Endometrium (tissue), 2 donors: Measurements from ENCODE around the gene CBFA2T3.

Experiments used
- FAIRE-seq: peaks from 2 replicates; lab custom pipeline; 2012; peaks lifted over from hg19 to GRCh38; lab: Jason Lieb, UNC
- donor health status: control.
- donor health status: control.

CBFA2T3 gene

DNA sequence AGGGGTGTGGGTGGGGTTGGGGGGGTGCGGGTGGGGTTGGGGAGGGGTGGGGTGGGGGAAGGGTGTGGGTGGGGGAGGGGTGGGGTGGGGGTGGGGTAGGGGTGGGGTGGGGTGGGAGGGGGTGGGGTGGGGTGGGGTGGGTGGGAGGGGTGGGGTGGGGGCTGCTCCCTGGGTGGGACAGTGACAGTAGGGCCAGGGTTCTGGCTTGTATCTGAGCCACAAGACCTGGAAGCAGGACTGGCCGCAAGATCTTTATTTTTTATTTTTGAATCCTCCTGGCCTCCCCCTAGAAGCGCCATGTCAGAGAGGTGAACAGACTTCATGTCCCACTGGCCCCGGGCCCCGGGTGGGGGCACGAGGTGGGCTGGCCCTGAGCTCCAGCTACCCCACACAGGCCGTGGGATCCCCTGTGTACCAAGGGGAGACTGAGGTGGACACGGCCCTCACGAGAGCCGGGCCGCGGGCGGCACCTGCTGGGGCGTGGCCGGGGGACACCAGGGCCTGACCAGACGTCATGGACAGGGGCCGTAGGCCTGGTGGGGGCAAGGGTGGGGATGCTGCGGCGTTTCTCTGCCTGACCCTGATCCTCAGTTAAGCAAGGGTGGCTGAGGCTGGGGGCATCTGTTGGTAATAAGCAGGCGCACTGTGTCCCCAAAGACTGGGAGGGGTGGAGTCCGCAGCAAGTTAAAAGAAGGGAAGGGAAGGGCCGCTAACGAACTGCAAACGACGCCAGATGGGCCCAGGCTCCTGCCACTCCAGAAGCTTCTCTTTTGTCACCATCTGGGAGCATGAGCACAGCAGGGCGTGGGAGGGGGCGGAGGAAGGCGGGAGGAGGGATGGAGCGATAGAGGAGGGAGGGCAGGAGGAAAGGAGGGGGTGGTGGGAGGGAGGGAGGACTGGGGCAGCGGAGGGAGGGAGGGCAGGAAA, 88.3 kb downstream of the CBFA2T3 start:
- FAIRE-seq: no peak

DNA sequence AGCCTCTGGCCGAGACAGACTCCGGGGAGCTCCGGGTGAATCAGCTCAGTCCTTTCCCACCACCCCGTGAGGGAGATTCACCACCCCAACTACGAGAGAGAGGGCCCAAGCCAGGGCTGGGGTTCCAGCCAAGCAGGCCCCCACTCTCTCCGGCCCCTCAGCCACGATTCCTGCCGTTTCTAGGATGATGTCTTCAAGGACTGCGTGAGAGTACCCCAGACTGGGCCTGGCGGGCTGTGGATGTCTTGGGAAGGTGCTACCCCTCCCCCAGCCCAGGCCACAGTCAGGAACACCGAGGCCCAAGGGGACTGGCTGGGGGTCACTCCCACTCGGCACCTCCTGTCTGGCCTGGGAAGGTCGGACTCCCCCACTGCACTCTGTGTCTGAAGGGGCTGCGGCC, 89.0 kb downstream of the CBFA2T3 start:
- no peak for FAIRE-seq

DNA sequence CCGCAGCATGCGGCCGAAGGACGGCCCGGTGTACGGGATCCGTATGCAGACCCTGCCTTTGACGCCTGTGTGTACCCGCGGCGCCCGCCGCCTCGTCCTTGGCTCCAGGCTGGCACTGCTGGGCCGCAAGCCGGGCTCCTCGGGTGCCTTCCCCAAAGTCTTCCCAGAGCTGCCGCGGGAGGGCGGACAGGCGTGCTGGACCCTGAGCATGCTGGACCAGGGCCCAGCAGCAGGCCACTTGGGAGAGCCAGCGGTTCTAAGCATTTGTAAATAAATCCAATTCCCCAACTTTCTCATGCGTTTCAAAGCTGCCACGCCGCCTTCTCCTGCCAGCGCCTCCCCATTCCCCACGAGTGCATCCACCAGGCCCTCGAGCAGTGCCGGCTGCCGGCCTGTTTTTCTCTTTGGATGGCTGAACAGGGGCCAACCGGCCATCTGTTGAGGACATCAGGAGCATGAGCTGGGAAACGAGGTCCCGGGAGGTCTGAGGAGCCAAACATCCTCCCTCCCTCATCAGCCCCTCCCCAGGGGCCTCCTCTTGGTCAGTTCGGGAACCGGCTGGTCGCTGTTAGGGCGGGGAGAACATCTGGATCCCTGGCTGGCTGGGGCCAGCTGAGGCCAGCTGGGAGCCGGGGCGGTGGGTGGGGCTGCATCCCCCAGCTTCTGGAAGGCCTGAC, 90.0 kb downstream of the CBFA2T3 start:
- no peak for FAIRE-seq

DNA sequence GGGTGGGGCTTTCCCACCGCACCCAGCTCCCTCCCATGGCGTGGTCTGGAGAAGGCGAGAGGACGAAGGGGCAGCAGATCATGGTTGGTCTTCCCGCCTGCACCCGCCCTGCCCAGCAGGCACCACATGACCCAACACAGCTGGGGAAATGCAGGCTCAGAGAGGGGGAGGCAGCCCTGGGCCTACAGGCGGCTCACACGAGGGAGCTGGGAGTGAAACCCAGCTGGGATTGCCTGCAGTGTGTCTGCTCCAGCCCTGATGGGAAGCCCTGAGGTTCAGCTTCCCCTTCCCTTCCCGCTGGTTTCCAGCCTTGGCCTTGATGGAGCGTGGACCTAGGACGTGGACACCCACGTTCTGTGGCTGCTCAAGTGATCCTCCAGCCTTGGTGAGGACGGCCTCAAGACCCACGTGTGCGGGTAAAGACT, 90.6 kb downstream of the CBFA2T3 start:
- FAIRE-seq: no peak

DNA sequence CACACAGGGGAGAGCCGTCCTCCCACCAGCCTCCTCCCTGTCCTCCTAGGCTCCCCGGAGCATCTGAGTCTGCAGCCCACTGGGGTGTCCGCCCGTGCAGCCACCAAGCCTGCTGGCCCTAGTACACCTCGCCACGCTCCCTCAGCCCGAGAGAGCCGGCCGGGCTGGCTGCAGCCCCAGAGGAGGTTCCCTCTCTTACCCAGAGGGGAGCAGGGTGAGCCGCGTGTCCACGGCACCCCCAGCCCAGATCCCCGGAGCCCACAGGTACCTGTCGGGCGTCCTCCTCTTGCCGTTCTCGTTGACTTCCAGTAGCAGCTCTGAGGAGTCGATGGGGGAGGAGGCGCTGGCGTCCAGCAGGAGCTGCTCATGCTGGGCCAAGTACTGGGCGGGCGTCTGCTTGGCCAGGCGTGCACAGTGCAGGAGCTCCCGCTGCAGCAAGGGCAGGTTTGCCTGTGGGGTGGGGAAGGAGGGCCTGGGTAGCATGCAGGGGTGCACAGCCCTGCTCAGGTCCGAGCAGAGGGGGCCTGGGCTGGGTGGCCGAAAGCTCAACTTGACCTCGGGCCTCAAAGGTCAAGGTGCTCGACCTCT, 91.2 kb downstream of the CBFA2T3 start:
- FAIRE-seq: no peak

DNA sequence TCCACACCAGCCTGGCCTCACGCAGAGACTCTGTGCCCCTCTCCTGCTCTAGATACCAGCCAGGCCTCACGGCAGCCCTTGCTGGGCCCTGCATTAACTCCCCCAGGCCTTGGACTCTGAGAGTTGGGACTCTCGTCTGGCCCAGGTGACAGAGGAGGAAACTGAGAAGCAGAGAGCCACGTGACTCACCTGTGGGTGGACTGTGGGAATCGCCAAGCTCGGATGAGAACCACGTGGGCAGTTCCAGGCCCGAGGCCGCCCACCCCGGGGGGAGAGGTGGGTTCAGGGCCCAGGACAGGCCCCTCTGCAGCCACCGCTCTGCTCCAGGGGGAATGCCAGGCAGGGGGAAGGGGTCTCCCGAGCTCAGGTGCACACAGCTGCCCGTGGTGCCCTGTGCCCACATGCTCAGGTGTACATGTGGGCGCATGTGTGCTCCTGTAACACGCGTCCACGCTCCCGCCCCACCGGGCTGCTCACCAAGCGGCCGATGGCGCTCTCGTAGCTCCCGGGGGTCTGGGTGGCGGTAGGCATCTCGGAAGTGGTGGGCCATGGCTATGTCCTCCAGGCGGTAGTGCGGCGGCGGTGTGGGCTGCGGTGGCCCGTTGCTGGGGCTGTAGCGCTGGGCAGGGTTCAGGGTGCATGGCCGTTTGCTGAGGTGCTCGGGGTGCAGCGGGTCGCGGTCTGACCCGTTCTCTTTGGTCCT, 92.3 kb downstream of the CBFA2T3 start:
- no peak for FAIRE-seq

DNA sequence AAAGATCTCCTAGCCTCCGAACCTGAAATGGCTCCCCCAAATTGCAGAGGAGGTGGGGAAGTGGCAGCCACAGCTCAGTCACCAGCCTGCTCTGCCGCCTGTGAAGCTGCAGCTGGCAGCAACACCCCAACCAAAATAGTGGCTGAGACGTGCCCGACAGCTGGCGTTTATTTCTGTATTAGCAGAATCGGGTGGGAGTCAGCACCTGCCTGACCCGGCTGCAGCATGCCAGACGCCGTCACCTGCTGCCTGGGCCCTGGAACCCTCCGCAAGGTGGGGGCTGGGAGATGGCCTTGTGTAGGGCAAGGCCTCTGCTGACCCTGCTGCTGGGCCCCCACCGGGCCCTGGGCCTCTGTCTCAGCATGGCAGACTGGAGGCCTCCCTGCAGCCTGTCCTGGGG, 93.1 kb downstream of the CBFA2T3 start:
- FAIRE-seq: no peak

DNA sequence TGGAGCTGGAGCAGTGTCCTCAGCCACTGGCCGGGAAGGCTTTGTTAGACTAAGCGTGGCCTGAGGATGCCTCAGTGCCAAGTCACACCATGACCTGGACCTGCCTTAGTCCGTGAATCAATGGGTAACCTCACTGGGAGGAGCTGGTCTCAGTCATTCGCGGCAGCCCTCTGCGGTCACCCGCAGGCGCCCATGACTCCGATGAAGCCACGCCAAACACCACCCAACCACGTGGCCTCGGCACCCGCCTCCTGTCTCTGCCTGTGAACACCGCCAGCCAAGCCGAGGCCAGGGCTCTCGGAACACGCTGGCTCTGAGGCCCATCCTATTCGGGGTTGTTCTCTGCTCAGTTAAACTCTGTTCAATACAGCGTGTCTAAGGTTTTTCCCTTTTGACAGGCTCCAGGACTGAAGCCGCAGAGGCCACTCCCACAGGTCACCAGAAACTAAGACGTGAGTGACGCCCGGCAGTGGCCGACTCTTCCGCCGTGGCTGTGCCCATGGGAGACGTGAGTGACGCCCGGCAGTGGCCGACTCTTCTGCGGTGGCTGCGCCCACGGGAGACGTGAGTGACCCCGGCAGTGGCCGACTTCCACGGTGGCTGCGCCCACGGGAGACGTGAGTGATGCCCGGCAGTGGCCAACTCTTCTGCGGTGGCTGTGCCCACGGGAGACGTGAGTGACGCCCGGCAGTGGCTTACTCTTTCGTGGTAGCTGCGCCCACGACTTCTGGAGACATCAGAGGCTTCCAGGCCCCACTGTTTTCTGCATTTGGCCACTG, 93.7 kb downstream of the CBFA2T3 start:
- FAIRE-seq: no peak

DNA sequence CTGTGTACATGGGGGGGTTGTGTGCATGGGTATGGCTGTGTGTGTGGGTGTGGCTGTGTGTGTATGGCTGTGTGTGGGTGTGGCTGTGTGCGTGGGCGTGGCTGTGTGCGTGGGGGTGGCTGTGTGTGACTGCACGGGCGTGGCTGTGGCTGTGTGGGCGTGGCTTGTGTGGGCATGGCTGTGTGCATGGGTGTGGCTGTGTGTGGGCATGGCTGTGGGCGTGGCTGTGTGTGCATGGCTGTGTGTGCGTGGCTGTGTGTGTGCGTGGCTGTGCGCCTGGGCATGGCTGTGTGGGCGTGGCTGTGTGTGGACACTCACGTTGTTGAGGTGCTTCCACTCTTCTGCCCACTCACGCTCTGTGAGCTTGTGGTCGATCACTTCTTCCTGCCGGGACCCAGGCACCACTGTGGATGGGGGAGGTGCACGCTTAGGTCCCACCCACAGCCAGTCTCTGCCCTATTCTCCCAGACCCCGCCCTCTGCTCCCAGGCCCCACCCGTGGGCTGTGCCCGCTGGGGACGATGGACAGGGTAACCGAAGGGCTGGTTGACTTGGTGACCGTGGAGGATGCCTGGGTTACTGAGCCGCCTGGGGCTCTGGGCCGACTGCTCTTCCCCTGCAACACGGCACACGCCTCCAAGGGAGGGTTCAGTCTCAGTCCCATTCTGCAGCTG, 94.5 kb downstream of the CBFA2T3 start:
- FAIRE-seq: no peak

DNA sequence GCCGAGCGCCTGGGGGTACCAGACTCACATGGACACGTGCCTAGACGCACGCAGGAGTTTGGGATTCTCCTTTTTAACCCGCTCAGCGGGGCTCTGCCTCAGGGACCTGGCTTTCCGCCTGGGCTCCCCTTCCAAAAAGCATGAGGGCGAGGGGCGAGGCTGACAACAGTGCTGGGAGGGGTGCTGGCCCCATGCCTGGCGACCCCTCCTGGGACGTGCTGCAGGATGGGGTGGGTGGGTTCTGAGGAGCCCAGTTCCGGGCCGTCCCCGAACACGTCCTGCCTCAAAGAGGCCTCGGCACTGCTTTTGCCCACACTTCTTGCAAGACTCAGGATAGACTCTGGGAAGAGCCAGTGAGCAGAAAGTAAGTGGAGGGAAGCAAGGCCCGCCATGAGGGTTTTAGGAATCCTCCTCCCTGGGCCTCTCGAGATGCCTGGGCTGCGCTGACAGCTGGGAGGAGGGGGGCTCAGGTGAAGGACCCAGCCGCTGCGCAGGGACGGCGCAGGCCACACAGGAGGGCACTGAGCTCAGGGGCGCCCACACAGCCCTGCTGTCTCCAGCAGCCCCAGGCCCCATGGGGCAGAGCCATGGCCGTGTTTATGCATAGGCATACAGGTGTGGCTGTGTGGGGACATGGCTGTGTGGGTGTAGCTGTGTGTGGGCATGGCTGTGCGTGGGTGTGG, 95.2 kb downstream of the CBFA2T3 start:
- no peak for FAIRE-seq

DNA sequence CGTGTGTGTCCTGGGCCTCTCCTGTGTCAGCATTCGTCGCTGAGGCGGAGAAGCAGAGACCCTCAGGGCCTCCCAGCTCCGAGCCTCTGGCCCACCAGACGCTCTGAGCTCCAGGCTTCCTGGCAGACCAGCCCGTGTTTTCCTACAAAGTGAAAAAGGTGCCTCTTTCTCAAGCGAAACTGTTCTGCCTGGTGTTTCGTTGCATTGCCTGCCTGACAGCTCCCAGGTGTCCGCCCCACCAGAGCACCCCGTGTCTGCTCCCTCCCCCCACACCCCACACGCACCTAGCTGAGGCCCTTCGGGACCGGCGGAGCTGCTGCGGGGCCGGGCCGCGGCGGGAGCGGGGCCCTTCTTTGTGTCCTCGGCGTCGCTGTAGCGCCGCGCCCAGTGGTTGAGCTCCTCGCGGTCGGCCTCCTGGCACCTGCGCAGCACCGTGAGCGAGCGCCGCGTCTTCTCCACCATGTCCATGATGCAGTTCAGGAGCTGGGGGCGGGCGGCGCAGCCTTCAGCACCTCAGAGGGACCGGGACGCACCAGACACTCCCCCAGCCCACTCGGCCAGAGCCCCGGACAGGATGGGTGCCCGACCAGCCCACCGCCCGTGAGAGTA, 95.9 kb downstream of the CBFA2T3 start:
- FAIRE-seq: no peak

DNA sequence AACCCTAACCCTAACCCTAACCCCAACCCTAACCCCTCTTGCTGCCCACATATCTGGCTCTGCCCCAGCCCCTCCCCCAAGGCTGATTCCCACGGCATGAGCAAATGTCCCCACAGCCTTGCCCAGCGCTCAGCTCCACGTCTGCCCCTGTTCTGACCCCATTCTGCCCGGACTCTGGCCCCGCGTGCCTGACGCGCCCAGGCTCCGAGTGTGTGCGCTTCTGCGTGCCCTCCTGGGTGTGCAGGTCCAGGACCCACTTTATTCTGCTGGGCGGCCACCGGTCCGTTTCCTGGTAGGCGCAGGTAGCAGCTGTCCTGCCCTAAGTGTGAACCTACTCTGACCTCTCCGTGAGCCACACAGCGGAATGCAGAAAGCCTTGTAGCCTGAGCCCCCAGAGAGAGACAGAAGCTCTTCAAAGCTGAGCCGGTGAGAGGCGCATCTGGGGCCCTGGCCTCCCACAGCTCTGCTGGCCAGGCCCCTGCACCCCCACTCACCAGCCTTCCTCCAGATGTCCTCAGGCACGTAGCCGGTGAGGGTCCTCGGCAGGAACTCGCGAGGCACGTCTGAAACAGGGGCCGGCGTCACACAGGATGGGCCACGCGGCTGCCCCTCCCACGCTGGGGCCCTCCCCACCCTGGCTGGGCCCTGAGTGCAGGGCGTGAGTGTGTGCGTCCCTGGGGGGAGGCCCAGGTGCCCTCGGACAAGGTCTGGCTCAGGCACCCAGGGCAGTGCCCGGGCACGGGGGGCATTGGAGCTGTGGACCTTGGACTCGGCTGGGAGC, 96.6 kb downstream of the CBFA2T3 start:
- FAIRE-seq: no peak

DNA sequence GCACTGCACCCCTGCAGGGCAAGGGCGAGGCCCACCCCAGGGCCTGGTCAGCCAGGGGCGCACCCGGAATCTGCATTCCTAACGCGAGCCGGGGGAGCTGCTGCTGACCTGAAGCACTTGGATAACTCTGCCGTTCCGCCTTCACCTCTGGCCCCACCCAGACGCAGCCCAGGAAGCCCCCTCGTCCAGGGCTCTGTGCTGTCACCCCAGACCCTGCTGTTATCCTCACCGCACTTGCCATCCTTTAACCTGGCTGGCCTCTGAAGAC, 97.3 kb downstream of the CBFA2T3 start:
- FAIRE-seq: no peak

DNA sequence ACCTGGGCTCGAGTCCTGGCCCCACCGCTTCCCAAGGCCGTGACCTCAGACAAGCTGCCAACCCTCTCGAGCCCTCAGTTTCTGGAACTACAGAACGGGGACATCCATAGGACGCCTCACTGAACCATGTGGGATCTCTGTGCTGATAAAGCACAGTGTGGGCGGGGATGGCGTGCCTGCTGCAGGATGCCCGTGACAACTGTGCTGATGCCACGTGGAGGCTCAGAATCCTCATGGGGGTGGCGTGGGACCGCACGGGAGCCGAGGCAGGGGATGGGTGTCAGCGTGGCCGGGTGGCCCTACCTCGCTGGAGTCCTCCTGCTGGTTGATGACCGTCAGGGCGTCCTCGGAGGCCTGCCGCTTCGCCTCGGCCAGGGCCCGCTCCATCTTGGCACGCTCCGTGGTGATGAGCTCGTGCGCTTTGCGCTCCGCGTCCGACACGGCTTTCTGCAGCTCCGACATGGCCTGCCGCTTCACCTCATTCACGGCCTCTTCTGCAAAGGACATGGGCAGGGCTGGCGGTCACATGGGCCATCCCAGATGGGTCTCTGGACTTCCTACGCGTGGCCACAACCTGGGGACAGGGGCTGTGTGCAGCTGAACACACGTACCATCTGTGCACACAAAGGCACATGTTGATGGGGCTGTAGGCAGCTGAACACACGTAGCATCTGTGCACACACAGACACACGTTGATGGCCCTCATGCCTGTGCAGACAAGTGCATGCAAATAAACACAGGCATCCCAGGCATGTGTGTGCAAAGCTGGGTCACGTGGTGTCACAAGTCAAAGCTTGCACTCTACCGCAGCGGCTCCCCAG, 97.8 kb downstream of the CBFA2T3 start:
- FAIRE-seq: no peak

DNA sequence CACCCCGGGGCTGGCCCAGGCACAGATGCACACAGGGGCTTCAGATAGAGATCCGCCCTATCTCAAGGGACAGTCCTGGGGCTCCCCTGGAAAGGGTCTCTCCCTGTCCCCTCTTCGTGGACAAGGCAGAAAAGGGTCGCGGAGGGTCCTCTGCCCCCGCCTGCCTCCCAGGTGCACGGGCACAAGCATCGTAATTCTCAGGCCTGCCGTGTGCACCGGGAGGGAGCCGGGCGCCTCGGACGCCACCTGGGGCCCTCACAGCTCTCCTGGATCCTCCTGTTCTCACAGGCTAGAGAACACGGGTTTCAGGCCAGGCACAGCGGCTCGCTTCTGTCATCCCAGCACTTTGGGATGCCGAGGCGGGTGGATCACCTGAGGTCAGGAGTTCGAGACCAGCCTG, 98.7 kb downstream of the CBFA2T3 start:
- FAIRE-seq: no peak

DNA sequence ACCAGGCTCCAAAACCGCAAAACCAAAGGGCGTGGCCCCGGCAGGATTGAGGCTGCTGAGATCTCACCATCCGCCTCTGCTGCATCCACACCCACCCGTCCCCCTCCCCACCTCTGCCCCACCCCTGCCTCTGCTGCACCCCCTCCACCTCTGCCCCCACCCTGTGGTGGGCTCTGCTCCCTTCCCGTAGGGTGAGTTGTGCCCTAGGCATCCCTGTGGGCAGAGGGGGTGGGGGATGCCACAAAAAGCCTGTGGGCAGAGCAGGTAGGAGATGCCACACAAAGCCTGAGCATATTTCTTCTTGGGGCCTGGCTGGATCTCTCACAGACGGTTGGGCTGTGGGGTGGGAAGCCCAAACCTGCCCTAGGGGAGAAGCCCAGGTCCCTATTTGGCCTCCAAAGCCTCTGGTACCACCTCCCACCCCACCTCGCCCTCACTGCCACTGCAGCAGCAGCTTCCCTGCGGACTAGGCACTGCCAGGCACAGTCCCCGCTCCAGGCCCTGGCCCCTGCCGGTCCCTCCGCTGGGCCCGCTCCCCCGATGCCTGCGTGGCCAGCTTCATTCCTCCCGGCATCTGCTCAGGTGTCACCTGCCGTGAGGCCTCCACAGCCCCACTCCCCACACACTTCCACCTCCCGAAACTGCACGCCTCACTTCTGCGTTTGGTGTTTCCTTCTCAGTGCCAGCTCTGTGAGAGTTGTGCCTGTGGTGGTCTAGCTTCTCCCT, 99.3 kb downstream of the CBFA2T3 start:
- no peak for FAIRE-seq

DNA sequence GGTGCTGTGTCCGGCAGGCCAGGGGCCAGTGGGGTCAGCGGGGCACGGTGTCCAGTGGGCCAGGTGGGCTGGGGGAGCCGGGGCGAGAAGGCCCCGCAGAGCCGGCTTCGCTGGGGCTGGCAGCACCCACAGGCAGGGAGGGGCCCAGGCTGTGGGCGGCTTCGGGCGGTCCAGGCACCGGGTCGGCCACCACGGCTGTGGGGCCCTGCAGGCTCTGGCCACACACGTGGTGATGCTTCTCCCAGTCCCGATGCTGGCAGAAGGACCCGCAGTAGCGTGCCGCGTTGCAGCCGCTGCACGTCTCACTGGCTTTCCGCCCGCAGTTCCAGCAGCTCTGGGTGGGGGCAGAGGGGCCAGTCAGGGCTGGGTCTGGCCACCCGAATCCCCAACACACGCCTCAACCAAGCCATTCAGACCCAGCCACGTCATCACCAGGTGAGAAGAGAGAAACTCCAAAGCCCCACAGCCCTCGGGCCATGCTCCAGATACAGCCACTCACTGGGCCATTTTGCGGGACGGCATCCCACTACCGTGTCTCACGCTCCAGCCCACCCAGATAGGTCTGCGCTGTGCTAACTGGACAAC, 100.0 kb downstream of the CBFA2T3 start:
- no peak for FAIRE-seq
